ENCODE results near the gene HIBADH.

Gene HIBADH

DNA sequence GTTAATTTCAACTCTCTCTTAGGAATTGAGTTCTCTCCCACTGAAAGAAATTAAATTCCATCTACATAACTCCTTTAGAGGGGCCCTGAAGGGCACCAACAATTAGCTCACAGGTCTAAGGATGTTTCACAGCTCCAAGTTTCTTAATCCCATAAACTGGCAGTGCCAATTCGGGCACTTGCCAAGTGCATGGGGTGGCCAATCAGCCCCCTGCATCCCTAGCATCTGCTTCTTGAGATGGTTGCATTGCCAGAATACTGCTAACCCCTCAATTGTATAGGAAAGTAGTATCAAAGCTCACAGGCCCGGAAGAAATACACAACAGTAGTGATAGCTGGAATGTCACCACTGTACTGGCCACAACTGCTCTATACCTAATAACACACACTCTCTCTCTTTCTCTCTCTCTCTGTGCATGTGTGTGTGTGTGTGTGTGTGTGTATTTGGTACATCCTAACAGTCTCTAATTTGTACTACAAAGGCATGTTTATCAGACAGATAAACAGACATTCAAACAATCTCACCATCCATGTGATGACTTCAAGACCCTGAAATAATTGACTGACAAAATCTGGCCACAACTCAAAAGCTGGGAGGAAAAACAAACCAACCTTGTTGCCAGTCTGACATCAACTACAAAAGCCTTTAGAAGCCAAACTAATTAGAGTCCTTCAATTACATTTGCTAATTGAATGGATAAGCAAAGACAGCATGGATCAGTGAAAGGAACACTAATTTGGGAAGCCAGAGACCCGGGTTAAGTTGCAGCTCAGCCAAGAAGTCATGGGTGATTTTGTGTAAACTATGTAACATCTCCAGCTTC lies 27.8 kb downstream of the HIBADH start:
- no peak for DNase-seq

- no peak for DNase-seq
Measured at GRCh38 chr7:27633062-27633461, 29.6 kb downstream of the HIBADH start.

- DNase-seq: no peak
Measured at GRCh38 chr7:27631391-27631790, 31.3 kb downstream of the HIBADH start.

DNA sequence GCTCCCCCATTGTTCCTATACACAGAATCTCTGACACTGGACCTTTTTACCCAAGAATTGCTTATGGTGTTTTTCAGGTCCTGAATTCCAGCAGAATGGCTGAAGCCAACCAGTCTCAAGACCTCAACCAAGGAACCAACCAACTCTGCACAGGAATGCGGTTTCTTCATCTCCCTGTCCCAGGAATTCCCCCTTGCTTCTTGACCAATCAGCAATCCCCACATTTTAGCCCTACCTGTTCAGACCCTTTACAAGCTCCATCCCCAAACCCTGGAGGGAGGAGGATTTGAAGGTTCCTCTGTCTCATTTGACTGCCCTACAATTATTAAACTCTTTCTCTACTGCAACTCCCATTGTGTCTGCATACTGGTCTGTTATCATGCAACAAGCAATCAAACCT lies 35.5 kb downstream of the HIBADH start:
- DNase-seq: no peak

DNA sequence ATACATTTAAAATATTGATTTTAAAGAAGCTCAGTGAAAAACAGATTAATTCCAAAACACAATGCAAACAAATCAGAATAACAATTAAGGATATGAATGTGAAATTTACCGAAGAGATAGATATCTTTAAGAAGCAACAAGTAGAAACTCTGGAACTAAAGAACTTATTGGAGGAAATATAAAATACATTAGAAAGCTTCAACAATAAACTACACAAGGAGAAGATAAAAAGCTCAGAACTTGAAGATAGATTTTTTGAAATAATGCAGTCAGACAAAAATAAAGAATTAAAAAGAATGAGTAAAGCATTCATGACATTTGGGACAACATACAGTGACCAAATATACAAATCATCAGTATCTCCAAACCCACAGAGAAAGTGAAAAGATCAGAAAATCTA lies 43.2 kb downstream of the HIBADH start:
- no peak for DNase-seq

- DNase-seq: no peak
Measured at GRCh38 chr7:27617651-27618381, 44.9 kb downstream of the HIBADH start.

DNA sequence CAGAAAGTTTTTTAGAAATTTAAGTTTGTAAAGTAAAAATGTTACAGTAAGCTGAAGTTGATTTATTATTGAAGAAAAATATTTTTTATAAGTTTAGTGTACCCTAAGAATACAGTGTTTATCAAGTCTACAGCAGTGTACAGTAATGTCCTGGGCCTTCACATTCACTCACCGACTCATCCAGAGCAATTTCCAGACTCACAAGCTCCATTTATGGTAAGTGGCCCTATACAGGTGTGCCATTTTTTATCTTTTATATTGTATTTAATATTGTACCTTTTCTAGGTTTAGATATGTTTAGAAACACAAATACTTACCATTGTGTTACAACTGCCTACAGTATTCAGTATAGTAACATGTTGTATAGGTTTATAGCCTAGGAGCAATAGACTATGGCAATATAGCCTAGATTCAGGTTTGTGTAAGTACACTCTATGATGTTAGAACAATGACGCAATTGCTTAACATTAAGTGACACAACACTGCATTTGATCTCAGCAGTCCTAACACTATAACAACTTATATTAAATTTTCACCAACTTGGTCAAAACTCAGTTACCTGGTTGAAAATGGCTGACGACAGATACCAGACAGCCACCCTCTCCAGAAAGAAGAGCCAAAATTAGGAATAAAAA lies 45.7 kb downstream of the HIBADH start:
- no peak for DNase-seq

DNA sequence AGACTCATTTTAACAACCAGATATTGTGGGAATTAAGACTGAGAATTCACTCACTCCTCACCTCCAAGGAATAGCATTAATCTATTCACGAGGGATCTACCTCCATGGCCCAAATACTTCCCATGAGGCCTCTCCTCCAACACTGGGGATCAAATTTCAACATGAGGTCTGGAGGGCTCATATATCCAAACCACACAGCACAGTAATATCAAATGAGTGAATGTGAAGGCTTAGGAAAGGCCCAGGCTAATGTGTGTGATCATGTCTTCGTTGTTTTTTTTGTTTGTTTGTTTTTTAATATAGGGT lies 46.5 kb downstream of the HIBADH start:
- DNase-seq: no peak

DNA sequence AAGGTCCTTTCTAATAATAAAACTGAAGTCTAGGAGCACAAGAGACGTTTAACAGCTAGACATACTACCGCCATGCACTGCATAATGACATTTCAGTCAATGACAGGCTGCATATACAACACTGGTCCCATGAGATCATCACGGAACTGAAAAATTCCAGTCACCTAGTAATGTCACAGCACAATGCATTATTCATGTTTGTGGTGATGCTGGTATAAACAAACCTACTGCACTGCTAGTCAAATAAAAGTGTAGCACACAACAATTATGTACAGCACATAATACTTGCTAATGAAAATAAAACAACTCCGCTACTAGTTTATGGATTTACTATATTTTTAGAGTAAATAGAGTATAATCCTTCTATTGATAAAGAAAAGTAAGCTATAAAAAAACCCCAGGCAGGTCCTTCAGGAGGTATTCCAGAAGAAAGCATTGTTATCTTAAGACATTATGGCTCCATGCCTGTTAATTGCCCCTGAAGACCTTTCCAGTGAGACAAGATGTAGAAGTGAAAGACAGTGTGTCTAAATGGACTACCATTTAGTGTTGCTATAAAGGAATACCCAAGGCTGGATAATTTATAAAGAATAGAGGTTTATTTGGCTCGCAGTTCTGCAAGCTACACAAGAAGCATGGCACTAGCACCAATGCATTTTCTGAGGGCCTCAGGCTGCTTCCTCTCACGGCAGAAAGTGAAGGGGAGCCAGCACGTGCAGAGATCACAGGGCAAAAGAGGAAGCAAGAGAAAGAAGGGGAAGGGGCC lies 47.1 kb downstream of the HIBADH start:
- no peak for DNase-seq

GRCh38 chr7:27614095-27614494 lies 48.6 kb downstream of the HIBADH start:
- DNase-seq: no peak

DNA sequence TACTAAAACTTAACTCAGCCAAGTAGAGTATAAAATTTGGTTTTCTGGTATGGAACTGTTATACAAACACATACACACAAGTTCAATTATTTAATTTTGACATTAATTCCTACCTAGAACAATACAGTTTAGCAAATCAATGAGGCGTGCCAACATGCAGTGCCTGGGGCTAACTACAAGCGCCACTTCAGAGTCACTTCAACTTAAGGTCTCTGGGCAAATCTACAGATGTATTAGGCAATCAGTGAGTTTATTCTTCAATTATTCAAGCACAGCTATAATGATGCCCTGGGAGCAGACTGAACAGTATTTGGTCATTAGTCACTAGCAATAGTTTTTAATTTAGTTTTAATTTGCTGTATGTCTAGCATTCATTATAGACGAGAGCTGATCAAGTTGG lies 51.6 kb downstream of the HIBADH start:
- no peak for DNase-seq

DNA sequence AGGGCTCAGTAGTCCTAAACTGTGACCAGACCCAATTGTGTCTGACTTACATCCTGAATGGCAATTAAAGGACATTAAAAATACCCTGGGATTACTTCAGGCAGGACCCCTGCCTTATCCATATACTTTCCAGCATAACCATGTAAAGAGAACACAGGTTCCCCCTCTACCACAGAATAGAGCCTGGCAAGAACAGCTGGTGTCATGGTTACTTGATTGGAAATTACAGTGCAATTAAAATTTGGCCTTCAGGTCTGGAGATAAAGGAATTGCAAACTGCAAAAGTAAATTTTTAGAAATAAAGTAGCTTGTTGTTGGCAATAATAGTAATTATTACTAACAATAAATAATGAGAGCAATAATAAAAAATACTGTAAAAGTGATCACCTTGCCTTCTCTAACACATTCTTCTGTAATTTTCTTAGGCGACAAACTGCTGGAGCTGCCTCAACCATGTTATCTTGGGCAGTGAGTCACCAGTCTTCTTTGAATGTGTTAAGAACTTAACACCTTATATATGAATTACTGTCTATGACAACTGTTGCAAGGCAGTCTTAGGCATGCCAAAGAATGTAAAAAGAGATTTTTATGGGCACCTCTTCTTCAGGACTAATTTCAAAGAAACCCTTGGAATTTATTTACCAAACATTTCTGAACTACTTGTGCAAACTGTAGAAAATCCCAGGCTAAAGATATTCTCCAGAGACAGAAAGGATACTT lies 53.7 kb downstream of the HIBADH start:
- no peak for DNase-seq

GRCh38 chr7:27607210-27607606 lies 55.5 kb downstream of the HIBADH start:
- DNase-seq: no peak

DNA sequence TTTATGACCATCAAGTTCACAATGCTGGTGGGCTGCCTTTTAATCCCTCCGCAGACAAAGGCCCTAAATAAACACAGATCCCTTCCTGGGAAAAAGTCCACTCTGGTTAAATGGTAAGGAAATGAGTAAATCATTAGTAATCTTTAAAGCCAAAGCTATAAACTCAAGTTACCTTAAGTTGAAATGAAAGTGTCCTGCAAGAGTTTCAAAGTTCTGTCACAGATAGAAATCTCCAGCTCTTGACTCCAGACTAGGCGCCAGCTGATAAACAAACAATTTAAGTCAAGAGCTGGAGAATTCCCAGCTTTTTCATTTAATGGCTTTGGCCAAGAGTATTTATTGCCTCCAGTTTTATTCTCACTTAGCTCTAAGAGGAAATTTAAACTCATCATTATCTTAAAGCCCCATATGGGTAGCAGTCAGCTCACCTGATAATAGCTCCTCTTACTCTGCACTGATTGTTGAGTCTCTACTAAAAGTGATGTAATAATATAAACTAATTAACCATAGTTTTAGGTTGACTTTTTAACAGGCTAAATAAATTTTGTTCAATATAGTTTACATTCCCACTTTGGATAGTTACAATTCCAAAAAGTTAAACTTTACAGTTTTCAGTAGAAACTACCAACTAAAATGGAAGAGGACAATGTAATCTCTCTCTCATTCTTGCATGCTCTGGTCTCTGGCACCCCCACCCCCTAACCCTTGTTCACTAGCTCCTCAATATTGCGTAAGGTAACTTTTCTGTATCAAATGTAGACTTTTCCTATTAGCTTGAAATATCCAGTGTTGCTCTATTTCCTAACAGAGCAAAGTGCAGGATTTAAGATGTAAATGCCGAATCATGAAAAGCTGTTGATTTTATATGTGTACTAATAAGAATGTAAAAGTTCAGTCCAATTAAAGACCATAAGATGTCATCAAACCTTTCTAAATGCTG lies 56.1 kb downstream of the HIBADH start:
- no peak for DNase-seq

GRCh38 chr7:27605689-27606269 lies 56.9 kb downstream of the HIBADH start:
- DNase-seq: no peak

DNA sequence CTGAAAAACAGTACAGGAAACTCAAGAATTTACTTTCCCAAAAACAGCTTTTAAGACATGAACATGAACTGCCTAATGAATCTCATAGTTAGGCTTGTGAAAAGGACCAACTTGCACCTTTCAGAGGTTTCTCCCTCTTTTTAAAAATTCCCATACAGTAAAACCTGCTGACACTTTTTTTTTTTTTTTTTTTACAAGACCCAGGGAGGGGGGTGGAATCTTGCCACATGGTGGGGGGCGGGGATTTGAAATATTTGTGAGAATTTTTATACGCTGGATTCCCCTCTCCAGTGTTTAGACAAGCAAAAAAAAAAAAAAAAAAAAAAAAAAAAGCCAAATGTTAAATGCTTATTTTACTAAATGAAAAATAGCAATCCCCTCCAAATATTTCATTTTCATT lies 57.4 kb downstream of the HIBADH start:
- DNase-seq: no peak

DNA sequence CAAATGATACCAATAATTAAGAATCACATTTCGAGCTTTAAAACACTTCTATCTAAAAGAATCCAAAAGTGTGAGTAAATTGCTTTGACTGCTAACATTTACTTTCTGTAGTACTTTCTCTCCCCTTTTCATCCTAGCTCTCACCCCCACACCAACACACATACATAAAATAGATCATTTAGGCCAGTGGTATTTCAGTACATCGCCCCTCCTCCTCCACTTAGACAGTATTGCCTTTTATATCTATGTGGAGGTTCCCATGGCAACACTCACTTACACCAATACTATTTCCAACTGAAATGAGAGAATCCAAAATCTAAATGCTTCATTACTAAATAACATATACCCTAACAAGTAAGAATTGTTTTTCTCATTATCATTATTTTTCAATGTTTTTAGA lies 58.9 kb downstream of the HIBADH start:
- no peak for DNase-seq

- DNase-seq: no peak
Measured at GRCh38 chr7:27602766-27603165, 59.9 kb downstream of the HIBADH start.

DNA sequence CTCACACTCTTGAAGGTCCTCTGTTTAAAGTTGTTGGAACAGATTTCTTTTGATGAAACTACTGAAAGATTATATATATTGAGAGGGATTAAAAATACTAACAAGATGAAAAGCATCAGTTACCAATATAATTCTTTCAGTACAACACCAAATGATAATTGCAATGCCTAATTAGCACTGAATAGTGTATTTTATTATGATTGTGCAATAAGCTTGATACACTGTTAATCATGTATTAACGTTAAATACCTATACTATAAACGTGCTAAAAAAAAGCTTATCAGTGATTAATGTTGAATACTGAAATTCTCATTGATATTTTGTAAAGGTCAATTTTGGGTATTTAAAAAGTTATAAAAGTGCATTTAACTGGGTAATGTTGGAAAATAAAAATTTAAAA lies 61.5 kb downstream of the HIBADH start:
- DNase-seq: no peak

DNA sequence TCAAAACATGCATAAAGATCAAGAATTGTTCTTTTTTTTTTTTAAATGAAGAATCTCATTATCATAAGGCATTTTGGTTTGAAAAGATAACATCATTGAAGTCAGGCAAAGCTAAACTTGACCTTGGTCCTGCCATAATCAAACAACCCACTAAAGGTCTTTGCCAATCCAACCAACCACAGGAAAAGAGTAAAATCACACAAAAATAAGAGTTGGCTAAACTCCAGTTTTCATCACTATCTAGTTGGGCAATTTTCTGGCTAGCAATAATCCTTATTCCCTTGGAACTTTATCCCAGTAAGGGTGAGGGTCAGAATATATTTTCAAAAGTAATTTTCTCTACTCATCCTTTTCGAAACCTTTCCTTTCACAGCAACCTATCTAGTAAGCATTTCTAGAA lies 62.4 kb downstream of the HIBADH start:
- no peak for DNase-seq

DNA sequence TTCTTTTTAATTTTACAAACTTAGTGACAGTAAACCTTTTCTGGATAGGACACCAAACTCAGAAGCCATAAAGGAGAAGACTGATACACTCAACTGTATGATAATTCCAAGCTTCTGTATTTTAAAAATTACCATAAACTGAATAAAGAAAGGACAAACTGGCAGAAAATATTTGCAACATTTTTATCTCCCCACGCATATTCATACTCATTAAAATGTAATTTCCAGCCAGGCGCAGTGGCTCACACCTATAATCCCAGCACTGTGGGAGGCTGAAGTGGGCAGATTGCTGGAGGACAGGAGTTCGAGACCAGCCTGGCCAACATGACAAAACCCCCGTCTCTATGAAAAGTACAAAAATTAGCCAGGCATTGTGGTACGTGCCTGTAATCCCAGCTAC lies 67.7 kb downstream of the HIBADH start:
- no peak for DNase-seq

Measured in GOT3 (cell line).